Esophagus squamous epithelium (tissue), 4 donors: Measurements from ENCODE around the gene PARD3B.

ENCODE experiments used
- CTCF ChIP-seq, 6 experiments: fragments of 450-650 bp in 4 of 6; fragments of 200-600 bp in 2 of 6; sonication (generic) in 2 of 6; IDR thresholded peaks; one replicate each; pipeline ENCODE4 v1.5.1; 2016 to 2019; ENCODE audit warnings: antibody characterized with exemption in 6 of 6, mild to moderate bottlenecking in 4 of 6, moderate library complexity in 4 of 6
- POLR2A ChIP-seq, 4 donors: fragments of 450-650 bp; IDR thresholded peaks; one replicate each; pipeline ENCODE4 v1.6.1; 2017; ENCODE audit warnings: antibody characterized with exemption in 4 of 4, mild to moderate bottlenecking in 4 of 4, moderate library complexity in 3 of 4

GRCh38 chr2:204738721-204739120 is 193.4 kb downstream of the PARD3B start:
- TF ChIP-seq POLR2A (IDR thresholded peaks at IDR 0.05) (no peak), CTCF (IDR thresholded peaks at IDR 0.05) (no peak)
